Stimulated activated CD4-positive, alpha-beta T cell treated with anti-CD3 and anti-CD28 coated beads, TNF-alpha, amount 100 ng/mL, for 4 hours (primary cell): ENCODE data around the gene PTPRD.
"Not testable (repeated sequence)": the region's sequence is repeated elsewhere in the genome, so short reads cannot be mapped to it uniquely, and the experiment has no call there.

Source experiments
- DNase-seq, 3 experiments: peaks; one replicate each; pipeline ENCODE4 v3.0.0-alpha.2; 2020; ENCODE audit warnings: low read depth in 3 of 3

The PTPRD gene

DNA sequence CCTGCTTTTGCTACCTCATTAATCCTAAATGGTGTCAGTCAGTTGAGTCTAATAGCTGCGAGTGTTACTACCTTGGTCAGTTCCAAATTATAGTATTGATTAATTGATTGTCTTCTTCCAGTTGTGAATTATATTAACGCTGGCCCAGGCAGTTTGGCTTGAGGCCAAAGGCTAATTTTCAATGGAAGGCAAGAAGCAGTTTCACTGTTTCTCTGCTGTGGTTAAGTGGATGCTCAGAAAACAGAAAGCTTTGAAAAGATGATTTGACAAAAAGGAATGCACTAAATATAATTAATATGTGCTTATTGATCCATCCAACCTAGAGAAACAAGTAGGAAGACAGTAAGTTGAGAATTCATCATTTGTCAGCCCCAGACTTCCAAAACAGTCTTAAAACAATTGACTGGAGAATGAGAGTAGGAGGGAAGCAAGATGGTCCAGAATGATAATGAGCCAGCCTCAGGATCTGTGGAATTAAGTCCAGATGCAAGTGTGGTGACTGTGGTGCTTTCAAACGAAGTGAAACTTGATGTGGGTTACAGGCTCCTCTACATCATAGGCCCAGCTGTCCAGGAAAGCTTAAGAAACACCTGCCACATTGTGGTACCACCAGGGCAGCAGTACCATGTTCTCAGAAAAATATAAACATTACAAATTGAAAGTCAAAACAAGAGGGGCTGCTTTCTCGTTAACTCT is 1442.2 kb downstream of the PTPRD start:
- no peak for DNase-seq

DNA sequence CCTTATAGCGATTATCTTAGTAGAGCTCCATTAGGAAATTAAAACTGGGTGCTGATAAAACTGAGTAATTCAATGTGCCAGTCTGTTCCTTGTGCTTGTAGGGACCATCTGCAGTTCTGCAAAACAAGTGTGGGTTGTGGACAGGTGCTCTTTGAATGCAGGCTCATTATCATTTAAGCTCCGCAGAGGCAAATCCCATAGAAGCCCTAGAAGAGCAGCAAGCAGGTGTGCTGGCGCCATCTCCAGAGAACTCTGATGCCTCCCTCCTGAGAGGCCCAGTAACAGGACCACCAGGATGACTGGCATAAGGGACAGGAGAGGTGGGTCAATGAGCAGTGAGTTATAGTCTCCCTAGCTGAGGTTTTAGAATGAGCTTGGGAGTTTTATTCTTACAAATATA is 1470.8 kb downstream of the PTPRD start:
- no peak for DNase-seq

- DNase-seq: no peak
These were observed 1479.3 kb downstream of the PTPRD start for GRCh38 chr9:9133526-9133925.

GRCh38 chr9:9124616-9125015 is 1488.2 kb downstream of the PTPRD start:
- no peak for DNase-seq

- no peak for DNase-seq
These were observed 1490.4 kb downstream of the PTPRD start for GRCh38 chr9:9122230-9122875.

DNA sequence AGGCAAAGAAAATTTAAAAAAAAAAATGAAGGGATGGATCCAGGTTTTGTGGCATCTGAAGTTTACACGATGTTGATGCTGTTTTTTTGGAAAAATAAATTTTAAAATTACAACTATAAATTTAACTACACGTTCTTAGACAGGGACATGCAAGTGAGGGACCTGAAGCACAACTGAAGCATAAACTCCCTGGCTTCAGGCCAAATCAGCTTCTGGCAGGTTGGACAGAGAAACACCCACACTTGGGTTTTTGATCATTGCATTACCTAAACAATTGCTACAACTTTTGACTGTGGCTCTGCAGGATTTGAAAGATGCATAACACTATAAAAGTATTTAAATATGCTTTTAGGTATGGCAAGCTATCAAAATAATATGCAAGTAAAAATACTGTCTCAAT is 1494.9 kb downstream of the PTPRD start:
- no peak for DNase-seq

GRCh38 chr9:9112001-9112720 is 1500.6 kb downstream of the PTPRD start:
- no peak for DNase-seq

DNA sequence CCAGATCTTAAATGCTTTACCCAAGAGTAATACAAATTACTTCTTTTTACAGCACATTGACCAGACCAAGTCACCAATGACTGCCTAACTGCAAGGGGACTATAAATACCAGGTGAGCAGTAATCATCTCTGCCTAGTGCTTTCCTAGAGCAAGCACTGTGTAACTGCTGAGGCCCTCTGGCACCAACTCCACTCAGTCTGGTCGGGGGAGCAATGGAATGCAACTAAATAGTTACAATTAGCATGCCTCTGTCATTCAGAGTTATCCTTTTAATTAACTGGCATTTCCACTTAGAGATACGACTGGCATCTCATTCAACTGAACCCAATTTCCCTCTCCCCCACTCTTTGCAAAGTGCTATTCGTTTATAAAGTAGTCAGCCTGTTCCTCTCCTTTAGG is 1504.2 kb downstream of the PTPRD start:
- DNase-seq: no peak

DNA sequence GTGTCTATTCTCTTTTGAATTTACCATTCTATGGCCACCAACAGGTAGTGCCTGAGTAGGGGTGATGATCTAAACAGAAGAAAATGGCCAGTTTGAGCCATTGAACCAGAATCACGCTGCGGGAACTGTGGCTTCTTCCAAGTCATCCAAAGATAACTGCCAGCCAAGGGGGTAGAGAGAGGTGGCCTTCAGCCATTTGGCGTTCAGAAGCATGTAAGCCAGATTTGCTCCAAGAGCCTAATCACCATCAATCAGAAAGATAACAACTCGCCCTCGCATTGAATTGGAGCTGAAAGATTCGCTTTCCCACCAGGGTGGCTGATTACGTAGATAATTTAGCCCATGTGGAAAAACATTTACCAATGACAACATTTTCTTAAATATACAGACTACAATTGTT is 1510.5 kb downstream of the PTPRD start:
- DNase-seq: no peak

- no peak for DNase-seq
These were observed 1512.7 kb downstream of the PTPRD start for GRCh38 chr9:9100070-9100469.

DNA sequence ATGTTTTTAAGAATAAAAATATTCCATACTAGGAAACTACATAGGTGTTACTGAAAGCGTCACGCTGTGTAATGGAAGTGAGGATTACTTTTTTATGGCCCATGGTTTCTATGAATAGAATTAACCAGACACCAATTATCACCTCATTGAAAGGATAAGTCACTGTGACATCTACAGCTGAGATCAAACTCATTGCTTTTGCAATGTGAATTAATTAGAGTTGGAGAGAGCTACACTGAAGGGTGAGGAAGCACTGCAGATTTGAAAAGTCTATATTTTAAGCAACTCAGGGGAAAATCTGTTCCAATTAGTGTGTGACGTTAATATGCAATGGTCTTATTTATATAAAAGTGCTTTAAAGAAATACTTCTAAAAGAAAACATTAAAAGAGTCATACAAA is 1513.2 kb downstream of the PTPRD start:
- no peak for DNase-seq

DNA sequence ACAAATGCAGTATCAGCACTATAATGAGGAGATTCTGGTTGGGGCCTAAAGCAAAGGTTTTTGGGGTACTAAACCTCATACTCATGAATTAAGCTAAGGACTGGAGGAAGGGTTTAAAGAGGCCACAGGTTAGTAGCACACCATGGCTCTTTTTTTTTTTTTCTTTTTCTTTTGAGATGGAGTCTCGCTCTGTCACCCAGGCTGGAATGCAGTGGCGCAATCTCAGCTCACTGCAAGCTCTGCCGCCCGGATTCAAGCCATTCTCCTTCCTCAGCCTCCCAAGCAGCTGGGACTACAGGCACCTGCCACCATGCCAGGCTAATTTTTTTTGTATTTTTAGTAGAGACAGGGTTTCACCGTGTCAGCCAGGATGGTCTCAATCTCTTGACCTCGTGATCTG is 1515.5 kb downstream of the PTPRD start:
- DNase-seq: not testable (repeated sequence)

DNA sequence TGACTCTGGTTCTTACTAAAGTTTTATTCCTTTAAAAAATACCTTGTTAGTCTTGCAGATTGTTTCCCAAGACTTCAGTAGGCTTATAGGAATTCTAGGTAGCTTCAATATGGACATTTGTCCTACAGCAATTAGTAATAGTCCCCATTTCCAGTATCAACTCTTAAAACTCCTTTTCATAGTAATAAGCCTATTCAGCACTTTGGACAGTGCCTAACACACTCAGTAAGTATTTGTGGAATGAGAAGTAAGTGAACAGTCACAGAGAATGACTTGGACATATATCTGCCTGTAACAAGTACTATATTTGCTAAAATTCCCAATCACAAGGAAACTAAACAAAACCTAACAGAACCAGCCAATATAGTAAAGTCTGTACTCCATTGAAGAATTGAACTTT is 1521.4 kb downstream of the PTPRD start:
- no peak for DNase-seq

- DNase-seq: no peak
These were observed 1533.3 kb downstream of the PTPRD start for GRCh38 chr9:9079473-9079872.

DNA sequence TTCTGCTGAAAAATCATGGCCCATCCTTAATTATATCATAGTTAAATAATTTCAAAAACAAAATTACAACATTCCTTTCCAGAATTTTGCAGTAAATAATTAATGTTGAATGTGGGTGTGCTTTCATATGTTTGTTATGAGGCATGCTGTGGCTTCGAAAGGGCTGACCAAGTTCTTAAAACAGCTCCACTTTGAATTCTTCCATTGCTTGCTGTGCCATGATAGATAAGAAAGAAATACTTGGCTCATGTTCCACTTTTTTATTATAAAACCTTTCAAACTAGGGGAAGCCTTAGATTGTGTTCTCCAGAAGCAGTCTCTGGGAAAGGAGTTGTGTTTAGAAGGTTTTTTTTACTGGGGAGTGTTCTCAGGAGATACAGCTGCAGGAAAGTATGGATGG is 1534.5 kb downstream of the PTPRD start:
- no peak for DNase-seq

DNA sequence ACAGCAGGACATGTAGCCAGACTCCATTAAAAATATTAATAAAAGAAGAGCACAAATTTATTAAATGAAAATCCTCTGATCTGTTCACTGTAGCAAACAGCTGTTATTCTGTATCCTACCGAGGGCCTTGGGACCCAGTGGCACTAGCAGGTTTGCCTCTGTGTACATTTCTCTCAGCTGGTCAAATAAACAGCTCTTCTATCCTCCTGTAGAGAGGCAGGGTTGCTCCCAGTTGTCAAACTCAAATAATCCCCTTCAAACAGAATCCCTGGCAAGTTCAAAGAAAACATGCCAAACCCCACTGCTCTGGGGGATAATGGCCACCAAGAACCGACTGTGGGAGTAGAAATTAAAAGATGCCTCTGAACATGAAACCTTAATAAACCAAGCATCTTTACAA is 1551.2 kb downstream of the PTPRD start:
- DNase-seq: no peak

- no peak for DNase-seq
These were observed 1558.3 kb downstream of the PTPRD start for GRCh38 chr9:9054354-9054992.

- DNase-seq: no peak
These were observed 1567.2 kb downstream of the PTPRD start for GRCh38 chr9:9045572-9045971.

- no peak for DNase-seq
These were observed 1567.7 kb downstream of the PTPRD start for GRCh38 chr9:9045072-9045471.

DNA sequence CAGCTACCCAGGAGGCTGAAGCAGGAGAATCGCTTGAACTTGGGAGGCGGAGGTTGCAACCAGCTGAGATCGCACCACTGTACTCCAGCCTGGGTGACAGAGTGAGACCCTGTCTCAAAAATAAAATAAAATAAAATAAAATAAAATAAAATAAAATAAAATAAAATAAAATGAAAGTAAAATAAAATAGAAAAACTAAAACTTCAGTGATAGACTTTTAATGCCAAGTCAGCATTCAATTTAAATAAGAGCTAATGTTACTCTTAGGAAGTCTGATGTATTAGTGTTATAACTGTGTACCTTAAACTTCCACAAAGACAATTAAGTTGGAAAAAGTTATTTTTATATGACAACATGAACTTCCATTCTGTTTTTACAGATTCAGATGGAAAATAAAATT is 1569.0 kb downstream of the PTPRD start:
- DNase-seq: not testable (repeated sequence)

DNA sequence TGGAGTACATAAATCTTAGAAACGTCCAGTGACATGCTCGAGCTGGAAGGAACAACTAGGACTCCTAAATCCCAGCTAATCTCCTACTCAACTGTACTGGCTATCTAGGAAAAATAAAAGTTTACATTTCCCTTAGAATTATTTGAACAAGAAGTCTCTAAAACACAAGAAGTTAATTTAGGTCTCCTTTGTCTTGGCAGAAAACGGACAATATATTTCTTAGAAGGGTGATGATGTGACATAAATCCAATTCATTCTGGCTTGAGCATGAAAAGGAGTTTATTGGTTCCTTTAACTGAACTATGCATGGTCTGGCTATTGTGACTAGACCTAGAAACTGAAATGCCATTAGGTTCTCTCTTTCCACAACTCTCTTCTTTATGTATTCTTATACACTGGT is 1571.0 kb downstream of the PTPRD start:
- no peak for DNase-seq

- no peak for DNase-seq
These were observed 1579.8 kb downstream of the PTPRD start for GRCh38 chr9:9033022-9033421.

GRCh38 chr9:9016597-9016996 is 1596.2 kb downstream of the PTPRD start:
- DNase-seq: no peak
